Measurements from ENCODE around the gene MAMSTR. TPM values are rescaled to one million over a fixed set of nuclear protein-coding genes. Genes with fewer than 3 reads are reported as not detected.
A peak's percentile ranks its signal among the peaks of the same experiment; 100 is the strongest.

MAMSTR gene
- total RNA-seq, 1 experiment from 2014 or later: 1.6 TPM

DNA sequence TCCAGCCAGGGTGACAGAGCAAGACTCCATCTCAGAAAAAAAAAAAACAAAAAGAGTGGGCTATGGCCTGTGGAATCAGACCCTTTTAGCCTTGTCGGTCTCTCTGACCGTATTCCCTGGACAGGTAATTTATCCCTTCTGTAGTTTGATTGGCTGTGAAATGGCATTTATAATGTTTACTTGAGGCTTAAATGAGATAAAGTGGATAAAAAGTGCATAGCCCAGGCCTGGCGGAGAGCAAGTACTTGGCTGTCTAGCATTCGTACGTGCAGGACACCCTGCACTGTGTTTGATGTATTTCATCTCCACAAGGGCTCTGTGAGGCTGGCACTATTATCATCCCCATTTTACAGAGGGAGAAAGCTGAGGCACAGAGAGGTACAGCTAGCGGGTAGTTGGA, 53.7 kb downstream of the MAMSTR start:
- no peak overlapping the region for H2BK120ac ChIP-seq (ENCODE audit: low read depth, low read length, poor library complexity, severe bottlenecking)
- H3K4me3 Mint-ChIP-seq: no peak overlapping the region; a peak in 1 of 5 replicates
- H4K20me1 ChIP-seq (ENCODE audit: control insufficient read depth, insufficient read depth, insufficient read length): peaks cover 2% of the 10 kb centered on the region
- H3K36me3 Mint-ChIP-seq (ENCODE audit: insufficient read depth in 1 of 3, low read depth in 3 of 3): peaks cover 0 to 12% (median 10%) of the 10 kb centered on the region in 3 experiments; a peak in 6 of 7 replicates
- H3K4ac ChIP-seq (ENCODE audit: low read depth, low read length): no peak overlapping the region
- H4K8ac ChIP-seq (replicated peaks; ENCODE audit: insufficient read length, low read depth, low read length): no peak overlapping the region
- no peak overlapping the region for H3T11ph ChIP-seq (ENCODE audit: low read length)
- H3K27ac Mint-ChIP-seq: peak overlapping the region in 1 of 3 experiments; percentile 29; a peak in 1 of 7 replicates
- no peak overlapping the region for H2BK5ac ChIP-seq (ENCODE audit: insufficient read length, low read length)
- no peak overlapping the region for H3K14ac ChIP-seq (ENCODE audit: insufficient read depth, low read length)
- H3K79me2 ChIP-seq (ENCODE audit: insufficient read depth, low read length): no peaks in the 10 kb centered on the region
- no peak overlapping the region for H2BK20ac ChIP-seq (ENCODE audit: low read depth, low read length, poor library complexity, severe bottlenecking)
- H3K4me2 ChIP-seq (ENCODE audit: insufficient read depth, insufficient read length, low read length): no peak overlapping the region
- H3K79me1 ChIP-seq (ENCODE audit: insufficient read depth, low read depth, low read length, poor library complexity, severe bottlenecking): no peaks in the 10 kb centered on the region
- TF ChIP-seq, protein P1, sequence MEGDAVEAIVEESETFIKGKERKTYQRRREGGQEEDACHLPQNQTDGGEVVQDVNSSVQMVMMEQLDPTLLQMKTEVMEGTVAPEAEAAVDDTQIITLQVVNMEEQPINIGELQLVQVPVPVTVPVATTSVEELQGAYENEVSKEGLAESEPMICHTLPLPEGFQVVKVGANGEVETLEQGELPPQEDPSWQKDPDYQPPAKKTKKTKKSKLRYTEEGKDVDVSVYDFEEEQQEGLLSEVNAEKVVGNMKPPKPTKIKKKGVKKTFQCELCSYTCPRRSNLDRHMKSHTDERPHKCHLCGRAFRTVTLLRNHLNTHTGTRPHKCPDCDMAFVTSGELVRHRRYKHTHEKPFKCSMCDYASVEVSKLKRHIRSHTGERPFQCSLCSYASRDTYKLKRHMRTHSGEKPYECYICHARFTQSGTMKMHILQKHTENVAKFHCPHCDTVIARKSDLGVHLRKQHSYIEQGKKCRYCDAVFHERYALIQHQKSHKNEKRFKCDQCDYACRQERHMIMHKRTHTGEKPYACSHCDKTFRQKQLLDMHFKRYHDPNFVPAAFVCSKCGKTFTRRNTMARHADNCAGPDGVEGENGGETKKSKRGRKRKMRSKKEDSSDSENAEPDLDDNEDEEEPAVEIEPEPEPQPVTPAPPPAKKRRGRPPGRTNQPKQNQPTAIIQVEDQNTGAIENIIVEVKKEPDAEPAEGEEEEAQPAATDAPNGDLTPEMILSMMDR (conservative IDR thresholded peaks at IDR 0.05): no peak
- no CpG with 5 or more reads among the region's 6 CpGs for WGBS (ENCODE audit: extremely low coverage, insufficient read length, low lambda C conversion rate)
- H3K27me3 ChIP-seq (ENCODE audit: insufficient read depth, low read length): no peaks in the 10 kb centered on the region
- no peaks in the 10 kb centered on the region for H3K23me2 ChIP-seq (ENCODE audit: insufficient read length, low read depth, low read length, poor library complexity, severe bottlenecking)
- H3K23ac ChIP-seq (ENCODE audit: insufficient read length, low read depth, low read length): no peak overlapping the region
- H3K27me3 Mint-ChIP-seq (ENCODE audit: low read depth): peaks cover 7% of the 10 kb centered on the region
- 0 out of 4 replicates have a peak, but pooled peaks cover 0 to 6% of the 10 kb centered on the region in 2 experiments for H3K4me1 Mint-ChIP-seq
- H3K9me3 ChIP-seq (ENCODE audit: control insufficient read depth, low read depth, low read length): no peaks in the 10 kb centered on the region
- H2BK15ac ChIP-seq (ENCODE audit: low read depth, low read length): no peak overlapping the region
- no peak overlapping the region for H3K56ac ChIP-seq (ENCODE audit: insufficient read length, low read depth, low read length)
- no peak overlapping the region for H2AK5ac ChIP-seq (ENCODE audit: insufficient read length, low read length)
- H4K5ac ChIP-seq (ENCODE audit: insufficient read length, low read depth, low read length): no peak overlapping the region
- DNase-seq: no peak
- no peak overlapping the region for H4K91ac ChIP-seq (ENCODE audit: insufficient read length, low read depth, low read length)
- H3K27ac ChIP-seq (ENCODE audit: insufficient read length, low read depth, low read length): no peak overlapping the region
- H3K9me3 Mint-ChIP-seq: peaks cover 11 to 16% of the 10 kb centered on the region in 2 experiments
- no peak overlapping the region for H3K18ac ChIP-seq (ENCODE audit: insufficient read length, low read depth, low read length)
- no peak overlapping the region for H2BK12ac ChIP-seq (ENCODE audit: insufficient read length, low read depth, low read length)
- H3K4me1 ChIP-seq (ENCODE audit: insufficient read depth, low read length): no peaks in the 10 kb centered on the region
- H3K9ac ChIP-seq (ENCODE audit: extremely low read depth, insufficient read length, low read length): no peak overlapping the region
- no peak overlapping the region for H2AFZ ChIP-seq (ENCODE audit: low read length)

Measured in H9 (cell line).